ENCODE data around the gene PLPPR5. TPM values are rescaled to one million over a fixed set of nuclear protein-coding genes. Genes with fewer than 3 reads are reported as not detected.

The PLPPR5 gene
- total RNA-seq, 1 donor from 2014 or later = not detected

GRCh38 chr1:98854137-98854536 lies 150.5 kb downstream of the PLPPR5 start:
- intact Hi-C loops (cut with micrococcal nuclease) = no loop called here
- H3K4me3 Mint-ChIP-seq (ENCODE audit: low read depth) = no peak overlapping the region

GRCh38 chr1:98849969-98850636 lies 154.6 kb downstream of the PLPPR5 start:
- Mint-ChIP-seq H3K27ac (no peak overlapping the region), H3K36me3 (ENCODE audit: low read depth) (no peaks in the 10 kb centered on the region), H3K4me3 (ENCODE audit: low read depth) (no peak overlapping the region), H3K4me1 (ENCODE audit: low read depth) (peaks cover 4% of the 10 kb centered on the region), H3K27me3 (ENCODE audit: low read depth) (no peaks in the 10 kb centered on the region), H3K9me3 (no peaks in the 10 kb centered on the region)
- no peak for DNase-seq (ENCODE audit: low spot score)
- intact Hi-C loops (cut with micrococcal nuclease) = no loop called here

More at GRCh38 chr1:98854137-98854536, 150.5 kb downstream of the PLPPR5 start:
- H3K4me1 Mint-ChIP-seq (ENCODE audit: low read depth) = peaks cover 4% of the 10 kb centered on the region
- H3K9me3 Mint-ChIP-seq = peaks cover 3% of the 10 kb centered on the region
- H3K27me3 Mint-ChIP-seq (ENCODE audit: low read depth) = peaks cover 3% of the 10 kb centered on the region
- DNase-seq (ENCODE audit: low spot score) = no peak
- no peaks in the 10 kb centered on the region for H3K36me3 Mint-ChIP-seq (ENCODE audit: low read depth)
- H3K27ac Mint-ChIP-seq = no peak overlapping the region

GRCh38 chr1:98842241-98842640 lies 162.4 kb downstream of the PLPPR5 start:
- H3K27me3 Mint-ChIP-seq (ENCODE audit: low read depth) = no peaks in the 10 kb centered on the region
- no peaks in the 10 kb centered on the region for H3K4me1 Mint-ChIP-seq (ENCODE audit: low read depth)
- no peak for DNase-seq (ENCODE audit: low spot score)
- H3K27ac Mint-ChIP-seq = no peak overlapping the region
- intact Hi-C loops (cut with micrococcal nuclease) = no loop called here
- no peaks in the 10 kb centered on the region for H3K9me3 Mint-ChIP-seq
- no peaks in the 10 kb centered on the region for H3K36me3 Mint-ChIP-seq (ENCODE audit: low read depth)
- H3K4me3 Mint-ChIP-seq (ENCODE audit: low read depth) = no peak overlapping the region

All from activated T-helper 2 cell treated with anti-CD3 and anti-CD28 coated beads, Interferon-gamma antibody, Interleukin-2, Interleukin-4, amounts not matched to agents 10 μg/mL and 5 μg/mL and 100 μg/mL, durations not matched to agents 14 hours and 24 hours and 36 hours (primary cell).